ENCODE data around the gene ZNF575. TPM values are rescaled to one million over a fixed set of nuclear protein-coding genes. Genes with fewer than 3 reads are reported as not detected.

The ZNF575 gene
- total and polyA plus RNA-seq, 2 donors (not counting 3 experiments of a cell fraction or from before 2014, with no cell fraction given): 0.57 to 3.0 TPM

DNA sequence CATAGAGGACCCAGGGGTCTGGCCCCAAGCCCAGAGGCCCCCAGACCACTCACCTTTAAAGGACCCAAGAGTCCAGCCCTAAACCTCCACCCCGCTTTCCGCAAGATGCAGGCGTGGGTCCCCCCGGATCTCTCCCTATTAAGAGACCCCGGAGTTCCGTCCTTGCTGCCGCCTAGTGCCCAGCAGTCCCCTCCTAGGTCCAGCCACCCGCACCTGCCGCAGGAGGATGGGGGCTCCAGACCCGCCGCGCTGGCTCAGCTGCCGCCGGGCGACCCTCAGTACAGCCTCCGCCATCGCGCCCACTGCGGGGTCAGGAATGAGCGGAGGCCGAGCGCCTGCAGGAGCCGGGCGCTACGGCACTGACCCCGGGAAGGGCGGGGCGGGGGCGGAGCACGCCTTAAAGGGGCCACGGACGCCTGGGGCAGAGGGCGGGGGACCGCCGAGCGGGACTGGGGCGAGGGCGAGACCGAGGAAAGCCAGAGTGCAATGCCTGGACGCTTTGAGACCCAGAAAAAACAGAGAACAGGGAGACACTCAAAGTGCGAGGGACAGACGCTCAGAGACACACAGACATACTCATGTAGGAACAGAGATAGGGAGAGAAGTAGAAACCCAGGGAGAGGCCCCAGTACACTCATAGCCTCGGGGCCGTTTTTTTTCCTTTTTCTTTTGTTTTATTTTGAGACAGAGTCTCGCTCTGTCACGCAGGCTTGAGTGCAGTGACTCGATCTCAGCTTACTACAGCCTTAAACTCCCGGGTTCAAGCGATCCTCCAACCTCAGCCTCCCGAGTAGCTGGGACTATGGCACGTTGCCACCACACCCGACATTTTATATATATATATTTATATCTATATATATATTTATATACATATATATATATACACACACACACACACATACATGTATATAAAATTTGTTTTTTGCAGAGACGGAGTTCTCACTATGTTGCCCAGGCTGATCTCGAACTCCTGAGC, 5.8 kb upstream of the ZNF575 start, which contains the start of gene ETHE1:
Gene ETHE1 (minus strand): TSS at position 318 of the 976 bp plus-strand sequence. CDS start 24 bp downstream, at position 294.
- no TSS peak for BruUV-seq (replicated peaks)
- peak; percentile 72 for DNase-seq (ENCODE audit: low read depth, low spot score)
- no peak for TF ChIP-seq JUN (IDR thresholded peaks at IDR 0.05; ENCODE audit: borderline replicate concordance, insufficient read depth, insufficient read length, low read depth)
- TF ChIP-seq FOS (IDR thresholded peaks at IDR 0.05; ENCODE audit: borderline replicate concordance, insufficient read depth, low read length): no peak
- no peak for TF ChIP-seq EZH2 (IDR thresholded peaks at IDR 0.05; ENCODE audit: borderline replicate concordance, low read depth, low read length, severe bottlenecking)
- TF ChIP-seq POLR2A (IDR thresholded peaks at IDR 0.05; ENCODE audit: low read depth, low read length): peak; percentile 95
- TF ChIP-seq MYC (IDR thresholded peaks at IDR 0.05; ENCODE audit: low read depth, low read length): no peak
- no peak for TF ChIP-seq GATA2 (IDR thresholded peaks at IDR 0.05; ENCODE audit: insufficient read depth, insufficient read length, low read depth, low read length)
- TF ChIP-seq, protein P1, sequence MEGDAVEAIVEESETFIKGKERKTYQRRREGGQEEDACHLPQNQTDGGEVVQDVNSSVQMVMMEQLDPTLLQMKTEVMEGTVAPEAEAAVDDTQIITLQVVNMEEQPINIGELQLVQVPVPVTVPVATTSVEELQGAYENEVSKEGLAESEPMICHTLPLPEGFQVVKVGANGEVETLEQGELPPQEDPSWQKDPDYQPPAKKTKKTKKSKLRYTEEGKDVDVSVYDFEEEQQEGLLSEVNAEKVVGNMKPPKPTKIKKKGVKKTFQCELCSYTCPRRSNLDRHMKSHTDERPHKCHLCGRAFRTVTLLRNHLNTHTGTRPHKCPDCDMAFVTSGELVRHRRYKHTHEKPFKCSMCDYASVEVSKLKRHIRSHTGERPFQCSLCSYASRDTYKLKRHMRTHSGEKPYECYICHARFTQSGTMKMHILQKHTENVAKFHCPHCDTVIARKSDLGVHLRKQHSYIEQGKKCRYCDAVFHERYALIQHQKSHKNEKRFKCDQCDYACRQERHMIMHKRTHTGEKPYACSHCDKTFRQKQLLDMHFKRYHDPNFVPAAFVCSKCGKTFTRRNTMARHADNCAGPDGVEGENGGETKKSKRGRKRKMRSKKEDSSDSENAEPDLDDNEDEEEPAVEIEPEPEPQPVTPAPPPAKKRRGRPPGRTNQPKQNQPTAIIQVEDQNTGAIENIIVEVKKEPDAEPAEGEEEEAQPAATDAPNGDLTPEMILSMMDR (IDR thresholded peaks at IDR 0.05; ENCODE audit: extremely low read depth in 1 of 2, insufficient read depth in 1 of 2, low read depth in 1 of 2, low read length in 2 of 2): no peak
- TF ChIP-seq POLR2AphosphoS5 (IDR thresholded peaks at IDR 0.05; ENCODE audit: insufficient read depth, low read depth, low read length): peak; percentile 86
- POLR2A ChIA-PET: no interaction called here
- Histone ChIP-seq H3K9ac (replicated peaks; ENCODE audit: extremely low read depth, insufficient read depth, low read length) (peak within 1 kb of the TSS; percentile 64), H3K4me1 (ENCODE audit: control insufficient read depth, extremely low read depth, insufficient read depth, low read length) (peaks cover 15% of the 10 kb centered on the region), H3K79me2 (ENCODE audit: control insufficient read depth, insufficient read depth, low read length) (peaks cover 19% of the 10 kb centered on the region), H3K27ac (ENCODE audit: insufficient read depth, low read depth, low read length) (peak within 1 kb of the TSS; percentile 16), H3K27me3 (ENCODE audit: control insufficient read depth in 2 of 2, insufficient read depth in 2 of 2, low read length in 2 of 2) (no peaks in the 10 kb centered on the region), H2AFZ (ENCODE audit: low read depth, low read length) (peak within 1 kb of the TSS; percentile 80), H3K4me2 (ENCODE audit: insufficient read depth, low read length) (peak within 1 kb of the TSS; percentile 54), H4K20me1 (replicated peaks; ENCODE audit: control insufficient read depth, extremely low read depth, insufficient read depth, low read length) (no peaks in the 10 kb centered on the region), H3K9me1 (replicated peaks; ENCODE audit: control insufficient read depth, extremely low read depth, insufficient read depth, low read length) (no peaks in the 10 kb centered on the region), H3K9me3 (replicated peaks; ENCODE audit: control insufficient read depth, insufficient read depth, low read length) (no peaks in the 10 kb centered on the region), H3K4me3 (replicated peaks in 1 of 3; ENCODE audit: insufficient read depth in 1 of 3, low read depth in 1 of 3, low read length in 3 of 3) (peak within 1 kb of the TSS; percentile 82 to 97 (median 83)), H3K36me3 (ENCODE audit: control insufficient read depth in 2 of 2, extremely low read depth in 1 of 2, insufficient read depth in 2 of 2, low read length in 2 of 2) (no peaks in the 10 kb centered on the region)
- dilution Hi-C loops (cut with MboI; ENCODE audit: extremely low pct_ligation_motif_present, low sequenced_read_pairs): no loop called here
- FAIRE-seq: peak; percentile 67
- CTCF ChIA-PET: interaction anchor here (0.9 to 11.6 kb wide), 5 partner anchors 8 to 81 kb away, joined by 3 to 833 read pairs (median 5); partner anchors contain the start of gene PHLDB3
- intact Hi-C loops (cut with micrococcal nuclease): loop anchor here (2.0 to 5.0 kb wide), 2 partner anchors 22 to 65 kb away; partner anchors contain the start of gene PHLDB3

Data from endothelial cell of umbilical vein (primary cell).